Panc1 (cell line): ENCODE measurements around the gene NIPA2. TPM values are rescaled to one million over a fixed set of nuclear protein-coding genes. Genes with fewer than 3 reads are reported as not detected.

Experiments used
- ATAC-seq: fragments of 200-7000 bp; cut with Tn5 transposase; 2 replicates; pipeline ENCODE4 v1.9.1; 2020; ENCODE audit warnings: mild to moderate bottlenecking, moderate library complexity
- BruUV-seq: library from RNA; stranded (reverse); fragments of 400-500 nt; replicated peaks from 2 replicates; lab custom pipeline; 2021; lab: Mats Ljungman, UMichigan
- CTCF ChIA-PET: fragments of 300-600 bp; sonication (Branson Sonifier 250); formaldehyde crosslinking; loops from one replicate; lab custom pipeline; 2022; ENCODE audit warnings: antibody characterized with exemption; lab: Charles Lee
- POLR2A ChIA-PET: fragments of 300-600 bp; sonication (Branson Sonifier 250); formaldehyde crosslinking; loops from one replicate; lab custom pipeline; 2022; ENCODE audit warnings: antibody characterized with exemption; lab: Charles Lee
- DNase-seq: peaks from one replicate; pipeline ENCODE4 v3.0.0-alpha.2; 2010; ENCODE audit warnings: low read depth, low spot score
- H3K27ac ChIP-seq: 2 replicates; pipeline ENCODE4 v1.5.1; 2011; ENCODE audit warnings: mild to moderate bottlenecking, low read length, inconsistent platforms
- H3K27me3 ChIP-seq: fragments of 200-500 bp; sonication (Bioruptor generic); 2 replicates; pipeline ENCODE4 v1.6.0; 2014; ENCODE audit warnings: low read length, inconsistent platforms; ENCODE audit not compliant: control insufficient read depth, insufficient read depth
- H3K36me3 ChIP-seq: fragments of 200-500 bp; sonication (Bioruptor generic); 2 replicates; pipeline ENCODE4 v1.5.1; 2014; ENCODE audit warnings: inconsistent platforms, mild to moderate bottlenecking, low read length, moderate library complexity; ENCODE audit not compliant: control insufficient read depth, insufficient read depth
- H3K4me1 ChIP-seq: 2 replicates; pipeline ENCODE4 v1.5.1; 2011; ENCODE audit warnings: inconsistent platforms, mild to moderate bottlenecking, low read length, moderate library complexity; ENCODE audit not compliant: control insufficient read depth, insufficient read depth
- H3K4me3 ChIP-seq, 2 experiments: 2 replicates each; pipeline ENCODE4 v1.5.1; 2011 to 2012; ENCODE audit warnings: low read depth in 2 of 2, low read length in 2 of 2, mild to moderate bottlenecking in 2 of 2, inconsistent platforms in 1 of 2, moderate library complexity in 1 of 2
- H3K9me3 ChIP-seq: fragments of 200-500 bp; sonication (Bioruptor generic); 2 replicates; pipeline ENCODE4 v1.5.1; 2014; ENCODE audit warnings: low read depth, mild to moderate bottlenecking, inconsistent platforms, low read length, moderate library complexity; ENCODE audit not compliant: control insufficient read depth, insufficient read depth
- CTCF ChIP-seq: fragments of 450-650 bp; IDR thresholded peaks from 2 replicates; pipeline ENCODE4 v1.5.1; 2017; ENCODE audit warnings: mild to moderate bottlenecking
- POLR2AphosphoS5 ChIP-seq: IDR thresholded peaks from 2 replicates; pipeline ENCODE4 v1.6.1; 2012; ENCODE audit warnings: mild to moderate bottlenecking, low read depth, low read length, moderate library complexity
- REST ChIP-seq, 2 experiments: IDR thresholded peaks; 2 replicates each; pipeline ENCODE4 v1.6.1; 2011 to 2012; ENCODE audit warnings: low read depth in 2 of 2, control low read depth in 1 of 2, low read length in 1 of 2, mild to moderate bottlenecking in 1 of 2, moderate library complexity in 1 of 2; ENCODE audit not compliant: insufficient read depth in 1 of 2
- SIN3A ChIP-seq: IDR thresholded peaks from 2 replicates; pipeline ENCODE4 v1.6.1; 2012; ENCODE audit warnings: low read depth, mild to moderate bottlenecking, low read length, moderate library complexity, borderline replicate concordance; ENCODE audit not compliant: insufficient read depth
- TCF7L2 ChIP-seq: IDR thresholded peaks from 2 replicates; pipeline ENCODE4 v1.6.1; 2011; ENCODE audit warnings: mild to moderate bottlenecking, low read depth, low read length, inconsistent platforms
- in situ Hi-C: cut with HindIII; loops from 2 replicates; pipeline ENCODE4 v1.10.0; 2016; ENCODE audit warnings: low sequenced_read_pairs, low pct_unique_long_range_greater_than_20kb
- intact Hi-C: fragments of 100-400 bp; cut with micrococcal nuclease; formaldehyde crosslinking; loops from one replicate; pipeline ENCODE4 v1.10.0; 2022; ENCODE audit not compliant: unreplicated experiment
- total RNA-seq: library from RNA; stranded (reverse); gene quantifications from one replicate; pipeline ENCODE4 v1.2.1, GENCODE V29; 2021; ENCODE audit not compliant: unreplicated experiment

Gene NIPA2
- total RNA-seq, 1 experiment from 2014 or later, result 94.8 TPM

- ChIA-PET CTCF (no interaction called here), POLR2A (no interaction called here)
- in situ Hi-C loops (no loop called here), intact Hi-C loops (no loop called here)
- no peak overlapping the region for H3K27ac ChIP-seq
- no peaks in the 10 kb centered on the region for H3K4me1 ChIP-seq
- no peak for TF ChIP-seq CTCF
- TF ChIP-seq TCF7L2, result no peak
- TF ChIP-seq REST (IDR thresholded peaks at IDR 0.05; ENCODE audit: insufficient read depth in 1 of 2, low read depth in 2 of 2, low read length in 1 of 2), result no peak
- no peak for TF ChIP-seq POLR2AphosphoS5
- no peak for TF ChIP-seq SIN3A
- ATAC-seq (no peak), DNase-seq (no peak)
- no peaks in the 10 kb centered on the region for H3K27me3 ChIP-seq
- H3K9me3 ChIP-seq, result no peaks in the 10 kb centered on the region
- H3K4me3 ChIP-seq, result no peak overlapping the region
- no peaks in the 10 kb centered on the region; the same call in 1 of the 2 replicates for H3K36me3 ChIP-seq
- BruUV-seq, result no TSS peak
Observed at GRCh38 chr15:22815766-22816165, 22.7 kb upstream of the NIPA2 start.

GRCh38 chr15:22819651-22820050 is 18.8 kb upstream of the NIPA2 start:
- no peak for TF ChIP-seq TCF7L2
- TF ChIP-seq SIN3A, result no peak
- no peak for TF ChIP-seq REST (IDR thresholded peaks at IDR 0.05; ENCODE audit: insufficient read depth in 1 of 2, low read depth in 2 of 2, low read length in 1 of 2)
- Histone ChIP-seq H3K27me3 (no peaks in the 10 kb centered on the region), H3K9me3 (no peaks in the 10 kb centered on the region), H3K4me3 (no peak overlapping the region), H3K4me1 (no peaks in the 10 kb centered on the region), H3K27ac (no peak overlapping the region), H3K36me3 (peaks cover 5% of the 10 kb centered on the region)
- in situ Hi-C loops (no loop called here), intact Hi-C loops (no loop called here)
- ATAC-seq, result no peak
- ChIA-PET POLR2A (no interaction called here), CTCF (no interaction called here)
- no peak for DNase-seq
- no TSS peak for BruUV-seq
